ENCODE measurements around the gene NPIPB8.
"Not testable (repeated sequence)": the region's sequence is repeated elsewhere in the genome, so short reads cannot be mapped to it uniquely, and the experiment has no call there.

Gene NPIPB8

DNA sequence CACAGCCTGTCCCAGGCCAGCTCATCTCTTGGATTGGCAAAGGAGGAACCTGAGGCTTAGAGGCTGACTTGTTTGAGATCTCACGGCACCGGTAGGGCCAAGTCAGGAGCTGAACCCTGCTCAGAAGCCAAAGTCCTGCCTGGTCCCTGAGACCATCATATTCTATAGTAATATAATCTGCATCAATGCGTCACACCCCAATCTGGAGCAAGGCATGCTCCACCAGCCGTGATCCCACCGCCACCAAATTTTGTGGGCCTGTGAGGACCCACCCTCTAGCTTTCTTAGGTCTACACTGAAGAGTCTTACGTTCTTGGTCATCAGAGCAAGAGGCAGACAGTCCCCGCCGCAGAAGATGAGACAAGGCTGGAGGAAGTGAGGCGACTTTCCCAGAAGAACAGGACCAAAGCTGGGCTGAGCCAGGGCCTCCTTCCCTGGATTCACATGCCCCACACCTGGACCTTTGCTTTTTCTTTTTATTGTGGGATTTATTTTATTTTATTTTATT is 30.7 kb upstream of the NPIPB8 start:
- no peak for DNase-seq (ENCODE audit: low read depth, low spot score)

DNA sequence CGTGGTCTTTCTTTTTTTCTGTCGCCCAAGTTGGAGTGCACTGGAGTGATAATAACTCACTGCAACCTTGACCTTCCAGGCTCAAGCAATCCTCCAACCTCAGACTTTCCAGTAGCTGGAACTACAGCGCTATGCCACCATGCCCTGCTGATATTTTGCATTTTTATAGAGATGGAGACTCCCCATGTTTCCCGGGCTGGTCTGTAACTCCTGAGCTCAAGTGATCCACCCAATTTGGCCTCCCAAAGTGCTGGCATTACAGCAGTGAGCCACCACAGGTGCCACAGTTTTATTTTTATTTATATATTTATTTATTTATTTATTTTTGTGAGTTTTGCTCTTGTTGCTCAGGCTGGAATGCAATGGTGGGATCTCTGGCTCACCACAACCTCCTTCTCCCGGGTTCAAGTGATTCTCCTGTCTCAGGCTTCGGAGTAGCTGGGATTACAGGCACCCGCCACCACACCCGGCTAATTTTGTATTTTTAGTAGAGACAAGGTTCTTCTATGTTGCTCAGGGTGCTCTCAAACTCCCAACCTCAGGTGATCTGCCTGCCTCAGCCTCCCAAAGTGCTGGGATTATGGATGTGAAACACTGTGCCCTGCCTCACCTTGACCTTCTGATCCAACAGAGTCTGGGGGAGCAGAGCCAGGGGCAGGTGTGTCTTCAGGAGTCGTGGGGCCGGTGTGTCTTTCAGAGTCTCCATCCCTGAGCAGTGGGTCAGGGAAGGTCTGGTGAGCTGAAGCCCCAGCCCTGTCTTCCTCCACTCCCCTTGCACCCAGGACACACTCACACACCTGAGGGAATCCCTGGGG is 30.0 kb upstream of the NPIPB8 start:
- not testable (repeated sequence) for DNase-seq (ENCODE audit: low read depth, low spot score)

GRCh38 chr16:28608496-28608808 is 29.4 kb upstream of the NPIPB8 start:
- not testable (repeated sequence) for DNase-seq (ENCODE audit: low read depth, low spot score)

GRCh38 chr16:28608867-28609596 is 28.8 kb upstream of the NPIPB8 start:
- not testable (repeated sequence) for DNase-seq (ENCODE audit: low read depth, low spot score)

DNA sequence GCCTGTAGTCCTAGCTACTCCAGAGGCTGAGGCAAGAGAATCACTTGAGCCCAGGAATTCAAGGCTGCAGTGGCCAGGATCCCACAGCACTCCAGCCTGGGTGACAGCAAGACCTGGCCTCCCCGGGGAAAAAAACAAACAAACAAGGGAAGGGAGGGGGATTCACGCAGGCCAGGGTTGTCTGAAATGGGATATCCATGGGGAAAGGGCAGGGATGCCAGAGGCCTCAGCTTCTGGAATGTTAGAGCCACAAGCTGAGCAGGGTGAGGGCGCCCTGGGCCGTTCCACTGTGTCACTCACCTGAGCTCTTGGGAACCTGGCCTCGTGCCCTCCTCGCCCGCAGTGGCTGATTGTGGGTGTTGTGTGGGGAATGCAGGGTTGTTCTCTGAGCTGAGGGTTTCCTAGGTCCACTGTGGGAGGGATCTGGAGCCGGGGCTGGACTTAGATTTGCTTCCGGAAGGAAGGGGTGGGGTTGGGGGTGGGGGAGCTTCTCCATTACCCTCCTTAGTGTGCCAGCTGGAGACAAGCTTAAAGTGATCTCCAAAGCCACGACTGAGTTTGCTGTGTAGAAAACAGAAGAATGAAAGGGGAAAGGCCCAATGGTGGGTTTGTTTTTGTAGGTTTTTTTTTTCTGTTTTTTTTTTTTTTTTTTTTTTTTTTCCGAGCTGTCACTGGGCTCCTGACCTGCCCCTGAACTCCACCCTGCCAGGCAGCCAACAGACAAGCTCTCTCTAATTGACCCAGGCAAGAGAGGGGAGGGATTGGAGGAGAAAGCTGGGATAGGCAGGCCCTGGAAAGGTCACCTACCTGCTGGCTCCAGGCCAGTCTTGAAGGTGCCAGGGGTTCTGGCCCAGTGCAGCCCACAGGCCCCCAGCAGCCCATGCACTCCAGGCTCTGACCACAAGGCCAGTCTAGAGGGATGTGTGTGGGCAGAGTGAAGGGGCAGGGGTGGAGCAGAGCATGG is 28.0 kb upstream of the NPIPB8 start, which contains the start of gene SULT1A1:
Gene SULT1A1, minus strand, starts transcription at position 414 of the 964 bp plus-strand sequence. CDS start 1,189 bp downstream, outside the sequence.
- no peak for DNase-seq (ENCODE audit: low read depth, low spot score)

- DNase-seq (ENCODE audit: low read depth, low spot score): no peak
Measured at GRCh38 chr16:28610595-28611191, 27.2 kb upstream of the NPIPB8 start.

- not testable (repeated sequence) for DNase-seq (ENCODE audit: low read depth, low spot score)
Measured at GRCh38 chr16:28612359-28613280, 25.2 kb upstream of the NPIPB8 start.

GRCh38 chr16:28613912-28614311 is 24.0 kb upstream of the NPIPB8 start:
- not testable (repeated sequence) for DNase-seq (ENCODE audit: low read depth, low spot score)

DNA sequence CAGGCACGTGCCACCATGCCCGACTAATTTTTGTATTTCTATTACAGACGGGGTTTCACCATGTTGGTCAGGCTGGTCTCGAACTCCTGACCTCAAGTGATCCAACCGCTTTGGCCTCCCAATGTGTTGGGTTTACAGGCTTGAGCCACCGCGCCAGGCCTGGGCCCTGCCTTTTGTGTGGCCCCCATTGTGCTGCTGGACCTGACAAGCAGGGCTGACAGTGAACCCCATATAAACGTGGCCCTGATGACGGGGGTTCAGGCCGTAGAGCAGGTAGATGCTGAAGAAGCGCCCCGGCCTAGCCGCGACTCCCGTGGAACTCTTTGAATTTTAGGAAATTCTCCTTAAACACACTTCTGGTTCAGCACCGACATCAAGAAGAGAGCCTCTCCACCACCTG is 23.3 kb upstream of the NPIPB8 start:
- not testable (repeated sequence) for DNase-seq (ENCODE audit: low read depth, low spot score)

DNA sequence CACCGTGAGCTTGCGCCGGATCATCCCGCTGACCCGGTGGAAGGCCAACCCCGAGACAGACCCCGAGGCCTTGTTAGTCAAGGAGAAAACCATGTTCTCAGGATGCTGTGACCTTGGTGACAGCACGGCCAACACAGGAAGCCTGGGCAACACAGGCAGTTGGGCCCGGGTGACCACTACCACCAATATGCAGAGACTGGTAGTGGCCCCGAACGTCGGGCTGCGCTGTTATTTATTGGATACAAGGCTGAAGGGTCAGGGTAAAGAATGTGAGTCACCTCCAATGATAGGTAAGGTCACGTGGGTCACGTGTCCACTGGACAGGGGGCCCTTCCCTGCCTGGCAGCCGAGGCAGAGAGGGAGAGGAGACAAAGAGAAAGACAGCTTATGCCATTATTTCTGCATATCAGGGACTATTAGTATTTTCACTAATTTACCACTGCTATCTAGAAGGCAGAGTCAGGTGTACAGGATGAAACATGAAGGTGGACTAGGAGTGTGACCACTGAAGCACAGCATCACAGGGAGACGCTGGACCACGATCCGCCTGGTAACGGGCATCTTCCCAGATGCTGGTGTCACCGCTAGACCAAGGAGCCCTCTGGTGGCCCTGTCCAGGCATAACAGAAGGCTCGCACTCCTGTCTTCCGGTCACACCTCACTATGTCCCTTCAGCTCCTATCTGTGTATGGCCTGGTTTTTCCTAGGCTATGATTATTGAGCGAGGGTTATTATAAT is 22.2 kb upstream of the NPIPB8 start:
- not testable (repeated sequence) for DNase-seq (ENCODE audit: low read depth, low spot score)

DNA sequence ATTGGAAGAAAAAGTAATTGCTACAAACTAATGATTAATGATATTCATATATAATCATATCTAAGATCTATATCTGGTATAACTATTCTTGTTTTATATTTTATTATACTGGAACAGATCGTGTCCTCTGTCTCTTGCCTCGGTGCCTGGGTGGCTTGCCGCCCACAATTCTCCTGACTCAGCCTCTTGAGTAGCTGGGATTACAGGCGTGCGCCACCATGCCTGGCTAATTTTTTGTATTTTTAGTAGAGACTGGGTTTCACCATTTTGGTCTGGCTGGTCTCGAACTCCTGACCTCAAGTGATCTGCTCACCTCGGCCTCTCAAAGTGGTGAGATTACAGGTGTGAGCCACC is 21.7 kb upstream of the NPIPB8 start:
- DNase-seq (ENCODE audit: low read depth, low spot score): not testable (repeated sequence)

GRCh38 chr16:28616636-28617035 is 21.2 kb upstream of the NPIPB8 start:
- DNase-seq (ENCODE audit: low read depth, low spot score): no peak

DNA sequence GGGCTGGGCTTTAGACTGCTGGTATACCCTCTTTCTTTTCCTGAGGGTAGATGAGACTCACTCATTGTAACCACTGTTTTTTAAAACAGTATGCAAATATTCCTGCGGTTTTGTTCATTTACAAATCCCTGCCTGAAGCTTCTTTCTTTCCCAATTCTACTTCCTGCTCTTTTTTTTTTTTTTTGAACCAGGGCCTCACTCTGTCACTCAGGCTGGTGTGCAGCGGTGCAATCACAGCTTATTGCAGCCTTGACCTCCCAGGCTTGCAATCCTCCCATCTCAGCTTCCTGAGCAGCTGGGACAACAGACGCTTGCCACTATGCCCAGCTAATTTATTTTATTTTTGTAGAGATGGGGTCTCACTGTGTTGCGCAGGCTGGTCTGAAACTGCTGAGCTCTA is 20.0 kb upstream of the NPIPB8 start:
- no peak for DNase-seq (ENCODE audit: low read depth, low spot score)

DNA sequence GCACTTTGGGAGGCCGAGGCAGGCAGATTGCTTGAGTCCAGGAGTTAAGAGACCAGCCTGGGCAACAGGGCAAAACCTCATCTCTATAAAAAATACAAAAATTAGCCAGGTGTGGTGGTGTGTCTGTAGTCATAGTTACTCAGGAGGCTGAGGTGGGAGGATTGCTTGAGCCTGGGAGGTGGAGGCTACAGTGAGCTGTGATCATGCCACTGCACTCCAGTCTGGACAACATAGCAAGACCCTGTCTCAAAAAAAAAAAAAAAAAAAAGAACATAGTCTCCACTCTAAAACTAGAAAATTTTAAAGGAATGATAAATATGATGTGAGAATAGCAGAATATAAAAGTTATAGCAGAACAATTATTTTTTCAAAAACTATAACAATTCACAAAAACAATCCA is 17.5 kb upstream of the NPIPB8 start:
- DNase-seq (ENCODE audit: low read depth, low spot score): not testable (repeated sequence)

DNA sequence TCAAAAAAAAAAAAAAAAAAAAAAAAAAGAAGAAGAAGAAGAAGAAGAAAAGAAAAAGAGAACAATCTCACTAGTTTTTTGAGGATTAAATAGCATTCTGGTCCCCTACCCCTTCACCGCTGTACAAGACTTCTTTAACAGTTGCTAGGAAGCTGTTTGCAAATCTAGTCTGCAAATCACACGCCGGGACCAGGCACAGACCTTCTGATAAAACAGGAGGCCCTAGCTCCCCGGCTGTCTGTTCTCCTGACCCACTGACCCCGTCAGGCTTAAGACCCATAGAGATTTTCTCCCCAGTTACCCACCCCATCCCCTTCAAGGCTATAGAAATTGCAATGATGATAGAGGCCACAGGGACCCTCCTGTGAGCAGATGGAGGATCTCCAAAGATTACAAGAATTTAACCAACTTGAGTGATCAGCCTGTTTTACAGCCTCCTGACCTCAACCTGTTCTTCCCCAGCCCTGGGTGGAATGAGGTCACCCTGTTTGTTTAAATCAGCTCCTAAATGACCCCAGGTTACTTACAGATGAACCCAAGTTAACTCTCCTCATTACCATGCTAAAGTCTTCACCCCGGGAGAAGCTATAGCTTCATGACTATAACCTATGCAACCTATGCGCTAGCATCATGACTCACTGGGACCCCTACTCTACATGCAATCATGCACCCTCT is 16.2 kb upstream of the NPIPB8 start:
- no peak for DNase-seq (ENCODE audit: low read depth, low spot score)

DNA sequence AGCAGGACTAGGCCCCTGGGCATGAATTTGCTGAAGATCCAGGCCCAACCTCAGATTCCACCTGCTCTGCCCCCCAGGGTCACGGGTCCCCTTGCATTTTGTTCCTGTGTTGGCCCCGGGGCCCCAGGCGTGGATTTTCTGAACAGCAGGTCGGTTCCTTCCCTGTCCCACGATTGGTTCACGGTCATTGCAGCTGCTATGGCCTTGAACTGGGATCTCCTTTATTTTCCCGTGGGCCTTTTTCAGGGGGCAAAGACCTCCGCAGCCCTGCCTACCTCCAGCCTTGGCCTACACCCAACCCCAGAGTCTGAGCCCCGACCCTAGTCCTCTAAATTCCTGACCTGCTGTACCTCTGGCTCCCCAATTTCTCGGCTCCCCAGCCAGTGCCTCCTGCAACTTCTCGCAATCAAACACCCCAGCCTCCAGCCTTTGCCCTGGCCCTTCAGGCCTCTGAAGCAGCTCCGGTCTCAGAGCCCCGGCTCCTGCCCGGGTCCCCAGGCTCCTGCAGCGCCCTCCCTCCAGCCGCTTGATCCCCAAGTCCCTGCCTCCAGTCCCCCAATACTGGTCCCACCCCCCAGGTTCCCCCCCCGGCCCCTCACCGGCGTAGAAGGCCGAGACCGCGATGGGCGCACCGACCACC is 15.2 kb upstream of the NPIPB8 start:
- DNase-seq (ENCODE audit: low read depth, low spot score): not testable (repeated sequence)

DNA sequence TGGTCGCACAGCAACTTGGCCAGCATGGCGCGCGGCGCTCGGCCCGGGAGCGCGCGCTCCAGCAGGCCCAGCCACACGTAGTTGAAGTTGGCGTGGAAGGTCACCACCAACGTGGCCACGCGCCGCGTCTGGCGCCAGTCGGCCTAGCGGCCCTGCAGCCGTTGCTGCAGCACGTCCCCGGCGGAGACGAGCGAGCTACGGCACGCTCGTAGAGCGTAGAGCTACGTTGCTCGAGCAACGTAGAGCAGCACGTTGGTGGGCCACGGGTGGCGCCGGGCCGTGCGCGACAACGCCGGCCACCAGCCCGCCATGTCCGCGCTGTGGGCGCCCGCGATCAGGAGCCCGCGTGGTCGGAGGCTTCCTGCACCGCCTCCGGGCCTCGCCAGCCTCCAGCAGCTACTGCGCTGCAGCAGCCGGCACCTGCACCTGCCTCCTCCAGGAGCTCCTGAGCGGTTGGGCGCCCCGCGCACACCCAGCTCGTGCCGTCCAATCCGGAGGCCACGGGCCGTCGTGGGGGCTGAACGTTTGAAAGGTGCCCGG is 14.6 kb upstream of the NPIPB8 start:
- DNase-seq (ENCODE audit: low read depth, low spot score): no peak

- not testable (repeated sequence) for DNase-seq (ENCODE audit: low read depth, low spot score)
Measured at GRCh38 chr16:28630905-28631304, 7.0 kb upstream of the NPIPB8 start.

Data from iPS DF 19.7 (cell line).